Measurements from ENCODE around the gene ACTL7B.
"Not testable (repeated sequence)": the region's sequence is repeated elsewhere in the genome, so short reads cannot be mapped to it uniquely, and the experiment has no call there.

DNA sequence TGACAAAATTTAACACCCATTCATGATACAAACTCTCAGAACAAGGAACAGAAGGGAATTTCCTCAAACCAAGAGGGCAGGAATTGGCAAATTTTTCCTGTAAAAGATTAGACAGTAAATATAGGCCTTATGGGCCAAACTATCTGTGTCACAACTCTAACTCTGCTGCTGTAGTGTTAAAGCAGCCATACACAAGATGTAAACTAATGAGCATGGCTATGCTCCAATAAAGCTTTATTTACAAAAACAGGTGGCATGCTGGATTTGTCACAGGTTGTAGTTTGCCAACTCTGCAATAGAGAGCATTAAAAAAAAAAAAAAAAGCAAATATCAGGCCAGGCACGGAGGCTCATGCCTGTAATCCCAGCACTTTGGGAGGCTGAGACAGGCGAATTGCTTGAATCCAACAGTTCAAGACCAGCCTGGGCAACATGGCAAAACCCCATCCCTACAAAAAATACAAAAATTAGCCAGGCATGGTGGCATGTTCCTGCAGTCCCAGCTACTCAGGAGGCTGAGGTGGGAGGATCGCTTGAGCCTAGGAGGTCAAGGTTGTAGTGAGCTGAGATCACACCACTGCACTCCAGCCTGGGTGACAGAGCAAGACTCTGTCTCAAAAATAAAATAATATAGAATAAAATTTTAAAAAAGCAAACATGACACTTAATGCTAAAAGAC is 30.9 kb upstream of the ACTL7B start:
- not testable (repeated sequence) for TF ChIP-seq POLR2AphosphoS5 (IDR thresholded peaks at IDR 0.05; ENCODE audit: low read depth, low read length); BACH1 (IDR thresholded peaks at IDR 0.05; ENCODE audit: low read length); POLR2A (IDR thresholded peaks at IDR 0.05; ENCODE audit: control extremely low read depth in 1 of 2, low read depth in 2 of 2, low read length in 2 of 2); HDAC6 (IDR thresholded peaks at IDR 0.05; ENCODE audit: low read depth, low read length); SRF (IDR thresholded peaks at IDR 0.05; ENCODE audit: low read depth, low read length); EZH2 (IDR thresholded peaks at IDR 0.05; ENCODE audit: low read depth, low read length, severe bottlenecking); ZNF274 (IDR thresholded peaks at IDR 0.05; ENCODE audit: borderline replicate concordance, extremely low read depth, low read length); BRCA1 (IDR thresholded peaks at IDR 0.05; ENCODE audit: low read depth, low read length); CHD2 (IDR thresholded peaks at IDR 0.05; ENCODE audit: low read length)
- TF ChIP-seq, protein P1, sequence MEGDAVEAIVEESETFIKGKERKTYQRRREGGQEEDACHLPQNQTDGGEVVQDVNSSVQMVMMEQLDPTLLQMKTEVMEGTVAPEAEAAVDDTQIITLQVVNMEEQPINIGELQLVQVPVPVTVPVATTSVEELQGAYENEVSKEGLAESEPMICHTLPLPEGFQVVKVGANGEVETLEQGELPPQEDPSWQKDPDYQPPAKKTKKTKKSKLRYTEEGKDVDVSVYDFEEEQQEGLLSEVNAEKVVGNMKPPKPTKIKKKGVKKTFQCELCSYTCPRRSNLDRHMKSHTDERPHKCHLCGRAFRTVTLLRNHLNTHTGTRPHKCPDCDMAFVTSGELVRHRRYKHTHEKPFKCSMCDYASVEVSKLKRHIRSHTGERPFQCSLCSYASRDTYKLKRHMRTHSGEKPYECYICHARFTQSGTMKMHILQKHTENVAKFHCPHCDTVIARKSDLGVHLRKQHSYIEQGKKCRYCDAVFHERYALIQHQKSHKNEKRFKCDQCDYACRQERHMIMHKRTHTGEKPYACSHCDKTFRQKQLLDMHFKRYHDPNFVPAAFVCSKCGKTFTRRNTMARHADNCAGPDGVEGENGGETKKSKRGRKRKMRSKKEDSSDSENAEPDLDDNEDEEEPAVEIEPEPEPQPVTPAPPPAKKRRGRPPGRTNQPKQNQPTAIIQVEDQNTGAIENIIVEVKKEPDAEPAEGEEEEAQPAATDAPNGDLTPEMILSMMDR (IDR thresholded peaks at IDR 0.05; ENCODE audit: control extremely low read depth in 1 of 3, insufficient read depth in 1 of 3, low read depth in 1 of 3, low read length in 3 of 3) = not testable (repeated sequence)
- TF ChIP-seq, protein P2, sequence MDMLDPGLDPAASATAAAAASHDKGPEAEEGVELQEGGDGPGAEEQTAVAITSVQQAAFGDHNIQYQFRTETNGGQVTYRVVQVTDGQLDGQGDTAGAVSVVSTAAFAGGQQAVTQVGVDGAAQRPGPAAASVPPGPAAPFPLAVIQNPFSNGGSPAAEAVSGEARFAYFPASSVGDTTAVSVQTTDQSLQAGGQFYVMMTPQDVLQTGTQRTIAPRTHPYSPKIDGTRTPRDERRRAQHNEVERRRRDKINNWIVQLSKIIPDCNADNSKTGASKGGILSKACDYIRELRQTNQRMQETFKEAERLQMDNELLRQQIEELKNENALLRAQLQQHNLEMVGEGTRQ (IDR thresholded peaks at IDR 0.05; ENCODE audit: low read length) = not testable (repeated sequence)
- TF ChIP-seq, protein P3, sequence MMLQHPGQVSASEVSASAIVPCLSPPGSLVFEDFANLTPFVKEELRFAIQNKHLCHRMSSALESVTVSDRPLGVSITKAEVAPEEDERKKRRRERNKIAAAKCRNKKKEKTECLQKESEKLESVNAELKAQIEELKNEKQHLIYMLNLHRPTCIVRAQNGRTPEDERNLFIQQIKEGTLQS (IDR thresholded peaks at IDR 0.05; ENCODE audit: insufficient read depth, low read depth, low read length) = not testable (repeated sequence)
- TF ChIP-seq, protein P4, sequence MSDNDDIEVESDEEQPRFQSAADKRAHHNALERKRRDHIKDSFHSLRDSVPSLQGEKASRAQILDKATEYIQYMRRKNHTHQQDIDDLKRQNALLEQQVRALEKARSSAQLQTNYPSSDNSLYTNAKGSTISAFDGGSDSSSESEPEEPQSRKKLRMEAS (IDR thresholded peaks at IDR 0.05) = not testable (repeated sequence)
